Gastrocnemius medialis (tissue), 4 donors: Measurements from ENCODE around the gene ADCY1.

Experiments used
- POLR2A ChIP-seq, 2 donors: fragments of 450-650 bp; IDR thresholded peaks; one replicate each; pipeline ENCODE4 v1.6.1; 2017; ENCODE audit warnings: antibody characterized with exemption in 2 of 2, mild to moderate bottlenecking in 2 of 2, moderate library complexity in 2 of 2
- TF ChIP-seq, protein P1 (sequence below), 5 experiments: fragments of 450-650 bp in 3 of 5; fragments of 200-600 bp in 2 of 5; sonication (generic) in 2 of 5; IDR thresholded peaks in 4 of 5; conservative IDR thresholded peaks in 1 of 5; 1 replicate in 4 of 5; 2 replicates in 1 of 5; pipeline ENCODE4 v1.5.1; 2016 to 2019; ENCODE audit warnings: antibody characterized with exemption in 5 of 5, mild to moderate bottlenecking in 3 of 5, moderate library complexity in 3 of 5

GRCh38 chr7:45644237-45644636, 70.1 kb downstream of the ADCY1 start:
- TF ChIP-seq, protein P1, sequence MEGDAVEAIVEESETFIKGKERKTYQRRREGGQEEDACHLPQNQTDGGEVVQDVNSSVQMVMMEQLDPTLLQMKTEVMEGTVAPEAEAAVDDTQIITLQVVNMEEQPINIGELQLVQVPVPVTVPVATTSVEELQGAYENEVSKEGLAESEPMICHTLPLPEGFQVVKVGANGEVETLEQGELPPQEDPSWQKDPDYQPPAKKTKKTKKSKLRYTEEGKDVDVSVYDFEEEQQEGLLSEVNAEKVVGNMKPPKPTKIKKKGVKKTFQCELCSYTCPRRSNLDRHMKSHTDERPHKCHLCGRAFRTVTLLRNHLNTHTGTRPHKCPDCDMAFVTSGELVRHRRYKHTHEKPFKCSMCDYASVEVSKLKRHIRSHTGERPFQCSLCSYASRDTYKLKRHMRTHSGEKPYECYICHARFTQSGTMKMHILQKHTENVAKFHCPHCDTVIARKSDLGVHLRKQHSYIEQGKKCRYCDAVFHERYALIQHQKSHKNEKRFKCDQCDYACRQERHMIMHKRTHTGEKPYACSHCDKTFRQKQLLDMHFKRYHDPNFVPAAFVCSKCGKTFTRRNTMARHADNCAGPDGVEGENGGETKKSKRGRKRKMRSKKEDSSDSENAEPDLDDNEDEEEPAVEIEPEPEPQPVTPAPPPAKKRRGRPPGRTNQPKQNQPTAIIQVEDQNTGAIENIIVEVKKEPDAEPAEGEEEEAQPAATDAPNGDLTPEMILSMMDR (IDR thresholded peaks at IDR 0.05 in 4 of 5, conservative IDR thresholded peaks at IDR 0.05 in 1 of 5), result no peak
- no peak for TF ChIP-seq POLR2A (IDR thresholded peaks at IDR 0.05)
